Kidney epithelial cell (primary cell): ENCODE data around the gene APC2. TPM values are rescaled to one million over a fixed set of nuclear protein-coding genes. Genes with fewer than 3 reads are reported as not detected.
A peak's percentile ranks its signal among the peaks of the same experiment; 100 is the strongest.

Source experiments
- DNase-seq: peaks from one replicate; pipeline ENCODE4 v3.0.0-alpha.2; 2010; ENCODE audit warnings: low read depth
- H3K27me3 ChIP-seq: 2 replicates; pipeline ENCODE4 v1.6.0; 2011; ENCODE audit warnings: low read length; ENCODE audit not compliant: control insufficient read depth, insufficient read depth
- H3K36me3 ChIP-seq: 2 replicates; pipeline ENCODE4 v1.5.1; 2011; ENCODE audit warnings: low read length; ENCODE audit not compliant: control insufficient read depth, insufficient read depth
- H3K4me3 ChIP-seq: 2 replicates; pipeline ENCODE4 v1.5.1; 2011; ENCODE audit warnings: low read depth, mild to moderate bottlenecking, control low read depth, low read length
- total RNA-seq: library from RNA; depleted of rRNA; stranded (reverse); fragments of >200 nt; gene quantifications from 2 replicates; pipeline ENCODE4 v1.2.3, GENCODE V29; 2015
- TF ChIP-seq, protein P1 (sequence below): IDR thresholded peaks from 2 replicates; pipeline ENCODE4 v1.5.1; 2011; ENCODE audit warnings: mild to moderate bottlenecking, moderate library complexity, low read length, control low read depth, inconsistent platforms; ENCODE audit not compliant: insufficient read depth, poor library complexity, severe bottlenecking

The APC2 gene
- total RNA-seq, 1 donor from 2014 or later = not detected

- H3K4me3 ChIP-seq = no peak overlapping the region
- no peak for DNase-seq
- TF ChIP-seq, protein P1, sequence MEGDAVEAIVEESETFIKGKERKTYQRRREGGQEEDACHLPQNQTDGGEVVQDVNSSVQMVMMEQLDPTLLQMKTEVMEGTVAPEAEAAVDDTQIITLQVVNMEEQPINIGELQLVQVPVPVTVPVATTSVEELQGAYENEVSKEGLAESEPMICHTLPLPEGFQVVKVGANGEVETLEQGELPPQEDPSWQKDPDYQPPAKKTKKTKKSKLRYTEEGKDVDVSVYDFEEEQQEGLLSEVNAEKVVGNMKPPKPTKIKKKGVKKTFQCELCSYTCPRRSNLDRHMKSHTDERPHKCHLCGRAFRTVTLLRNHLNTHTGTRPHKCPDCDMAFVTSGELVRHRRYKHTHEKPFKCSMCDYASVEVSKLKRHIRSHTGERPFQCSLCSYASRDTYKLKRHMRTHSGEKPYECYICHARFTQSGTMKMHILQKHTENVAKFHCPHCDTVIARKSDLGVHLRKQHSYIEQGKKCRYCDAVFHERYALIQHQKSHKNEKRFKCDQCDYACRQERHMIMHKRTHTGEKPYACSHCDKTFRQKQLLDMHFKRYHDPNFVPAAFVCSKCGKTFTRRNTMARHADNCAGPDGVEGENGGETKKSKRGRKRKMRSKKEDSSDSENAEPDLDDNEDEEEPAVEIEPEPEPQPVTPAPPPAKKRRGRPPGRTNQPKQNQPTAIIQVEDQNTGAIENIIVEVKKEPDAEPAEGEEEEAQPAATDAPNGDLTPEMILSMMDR = no peak
- peaks cover 31% of the 10 kb centered on the region for H3K27me3 ChIP-seq
- H3K36me3 ChIP-seq = no peaks in the 10 kb centered on the region
Measured at GRCh38 chr19:1502433-1503088, 52.6 kb downstream of the APC2 start.

DNA sequence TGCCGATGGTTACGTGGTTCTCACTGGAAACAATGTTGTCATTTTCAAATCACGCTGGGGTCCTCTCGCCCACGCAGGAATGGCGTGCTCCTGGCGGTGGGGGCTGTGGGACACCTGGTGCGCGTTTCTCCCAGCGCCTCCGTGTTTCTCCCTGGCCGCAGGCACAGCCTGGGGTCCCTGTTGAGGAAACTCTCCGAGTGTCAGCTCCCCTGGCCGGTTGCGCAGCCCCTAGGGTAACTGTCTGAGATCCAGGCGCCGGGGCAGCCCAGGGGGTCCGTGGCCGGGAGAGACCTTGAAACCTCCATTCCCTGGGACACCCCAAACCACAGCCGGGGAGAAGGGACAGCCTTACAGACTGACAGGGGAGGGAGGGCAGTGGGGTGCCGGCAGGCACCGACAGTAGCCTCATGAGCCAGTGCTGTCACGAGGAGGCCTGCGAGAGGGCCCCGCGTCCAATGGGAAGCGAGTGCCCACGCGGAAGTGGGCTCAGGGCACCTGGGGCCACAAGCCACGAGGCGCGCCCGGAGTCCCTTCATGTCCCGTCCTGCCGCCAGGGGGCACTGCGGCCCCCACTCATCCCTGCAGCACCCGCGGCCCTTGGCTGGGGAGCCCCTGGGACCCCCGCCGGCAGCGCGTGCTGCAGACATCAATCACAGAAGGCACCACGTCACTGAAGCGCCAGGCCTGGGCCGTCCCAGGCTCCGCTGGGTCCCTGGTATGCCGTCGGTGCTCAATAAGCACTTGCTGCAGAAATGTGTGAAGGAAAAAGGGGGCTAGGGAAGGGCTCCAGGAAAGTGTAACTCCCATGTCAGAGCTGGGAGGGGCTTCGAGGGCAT lies 53.4 kb downstream of the APC2 start:
- no peak overlapping the region for H3K4me3 ChIP-seq
- H3K36me3 ChIP-seq = no peaks in the 10 kb centered on the region
- TF ChIP-seq, protein P1 = peak; percentile 73
- H3K27me3 ChIP-seq = peaks cover 28% of the 10 kb centered on the region
- DNase-seq = no peak

DNA sequence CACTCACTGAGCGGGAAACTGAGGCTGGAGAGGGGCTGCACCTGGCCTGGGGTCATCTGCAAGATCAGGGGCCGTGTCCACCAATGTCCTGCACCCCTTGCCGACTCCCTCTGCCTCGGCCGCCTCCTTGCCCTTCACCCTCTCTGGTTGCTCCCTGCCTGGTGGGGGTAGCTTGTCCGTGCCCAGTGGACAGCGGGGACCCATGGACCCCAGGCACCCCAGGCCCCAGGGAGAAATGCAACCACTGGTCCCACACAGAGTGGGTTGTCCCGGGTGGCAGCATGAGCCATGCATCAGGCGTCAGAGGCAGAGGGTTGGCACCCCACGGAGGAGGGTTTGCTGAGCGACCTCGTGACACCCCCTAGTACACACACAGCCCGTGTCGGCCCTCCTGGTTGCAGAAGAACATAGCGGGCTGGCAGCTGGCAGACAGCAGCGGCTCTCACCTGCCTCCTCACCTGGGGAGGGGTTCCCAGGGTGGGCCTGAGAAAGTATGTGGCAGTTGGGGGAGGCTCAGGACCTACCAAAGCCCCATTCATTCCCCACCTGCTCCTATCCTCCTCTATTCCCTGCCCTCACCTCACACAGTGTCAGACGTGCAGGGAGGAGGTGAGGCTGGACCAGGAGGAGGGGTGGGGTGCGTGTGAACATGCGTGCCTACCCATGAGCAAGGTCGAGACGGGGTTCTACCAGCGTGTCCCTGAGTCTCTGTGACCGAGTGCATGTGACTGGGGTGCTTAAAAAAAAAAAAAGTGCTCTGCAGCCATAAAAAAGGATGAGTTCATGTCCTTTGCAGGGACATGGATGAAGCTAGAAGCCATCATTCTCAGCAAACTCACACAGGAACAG lies 54.2 kb downstream of the APC2 start:
- no peaks in the 10 kb centered on the region for H3K36me3 ChIP-seq
- no peak overlapping the region for H3K4me3 ChIP-seq
- DNase-seq = no peak
- TF ChIP-seq, protein P1 = no peak
- H3K27me3 ChIP-seq = peaks cover 28% of the 10 kb centered on the region

DNA sequence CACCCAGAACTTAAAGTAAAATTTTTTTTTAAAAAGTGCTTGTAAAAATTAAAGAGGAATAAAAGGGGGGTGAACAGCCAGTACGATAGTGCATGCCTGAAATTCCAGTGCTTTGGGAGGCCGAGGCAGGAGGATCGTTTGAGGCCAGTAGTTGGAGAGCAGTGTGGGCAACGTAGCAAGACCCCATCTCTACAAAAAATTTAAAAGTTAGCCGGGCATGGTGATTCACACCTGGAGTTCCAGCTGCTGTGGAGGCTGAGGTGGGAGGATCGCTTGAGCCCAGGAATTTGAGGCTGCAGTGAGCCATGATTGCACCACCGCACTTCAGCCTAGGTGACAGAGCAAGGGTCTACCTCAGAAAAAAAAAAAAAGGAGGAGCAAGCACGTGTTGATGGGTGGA lies 55.1 kb downstream of the APC2 start:
- Histone ChIP-seq H3K4me3 (no peak overlapping the region), H3K27me3 (peaks cover 28% of the 10 kb centered on the region), H3K36me3 (no peaks in the 10 kb centered on the region)
- TF ChIP-seq, protein P1 = no peak
- no peak for DNase-seq

DNA sequence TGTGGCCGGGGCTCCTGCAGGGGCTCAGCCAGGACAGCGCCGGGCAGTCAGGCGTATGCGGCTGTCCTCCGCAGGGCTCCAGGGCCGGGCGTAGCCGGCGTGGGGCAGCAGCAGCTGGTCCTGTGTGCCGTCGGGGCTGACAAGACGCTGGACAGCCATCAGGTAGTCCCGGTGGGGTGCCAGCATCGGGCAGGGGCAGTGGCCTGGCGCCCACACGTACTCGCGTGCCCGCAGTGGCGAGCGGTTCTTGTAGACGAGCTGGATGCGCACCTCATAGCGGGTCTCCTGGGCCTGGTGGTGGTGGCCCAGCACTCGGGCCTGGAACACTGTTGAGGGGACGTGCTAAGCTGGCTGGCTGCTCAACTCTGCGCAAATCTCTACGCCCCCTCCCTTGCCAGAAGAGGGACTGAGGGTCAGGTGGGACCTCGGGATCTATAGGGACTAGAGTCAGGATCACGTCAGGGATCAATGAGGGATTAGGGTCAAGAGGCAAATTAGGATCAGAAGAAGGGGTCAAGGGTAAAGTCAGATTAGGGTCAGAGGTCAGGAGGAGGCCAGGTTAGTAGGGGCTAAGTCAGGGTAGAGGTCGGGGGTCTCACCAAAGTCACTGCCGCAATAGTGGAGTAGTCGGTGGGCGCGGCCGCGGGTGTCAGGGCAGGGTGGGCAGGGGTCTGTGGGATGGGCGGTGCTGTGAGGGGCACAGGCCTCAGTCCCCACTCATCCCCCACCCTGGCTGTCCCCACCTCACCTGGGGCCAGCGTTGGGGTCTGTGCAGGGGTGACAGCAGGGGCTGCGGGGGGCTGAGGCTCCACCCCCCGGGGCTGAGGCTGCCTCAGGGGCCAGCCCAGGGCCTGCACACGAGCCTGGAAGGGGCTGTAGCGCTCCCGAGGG lies 56.3 kb downstream of the APC2 start:
- no peaks in the 10 kb centered on the region for H3K36me3 ChIP-seq
- no peak for DNase-seq
- no peak overlapping the region for H3K4me3 ChIP-seq
- TF ChIP-seq, protein P1 = no peak
- peaks cover 28% of the 10 kb centered on the region for H3K27me3 ChIP-seq
